Measurements from ENCODE around the gene PAK6.

DNA sequence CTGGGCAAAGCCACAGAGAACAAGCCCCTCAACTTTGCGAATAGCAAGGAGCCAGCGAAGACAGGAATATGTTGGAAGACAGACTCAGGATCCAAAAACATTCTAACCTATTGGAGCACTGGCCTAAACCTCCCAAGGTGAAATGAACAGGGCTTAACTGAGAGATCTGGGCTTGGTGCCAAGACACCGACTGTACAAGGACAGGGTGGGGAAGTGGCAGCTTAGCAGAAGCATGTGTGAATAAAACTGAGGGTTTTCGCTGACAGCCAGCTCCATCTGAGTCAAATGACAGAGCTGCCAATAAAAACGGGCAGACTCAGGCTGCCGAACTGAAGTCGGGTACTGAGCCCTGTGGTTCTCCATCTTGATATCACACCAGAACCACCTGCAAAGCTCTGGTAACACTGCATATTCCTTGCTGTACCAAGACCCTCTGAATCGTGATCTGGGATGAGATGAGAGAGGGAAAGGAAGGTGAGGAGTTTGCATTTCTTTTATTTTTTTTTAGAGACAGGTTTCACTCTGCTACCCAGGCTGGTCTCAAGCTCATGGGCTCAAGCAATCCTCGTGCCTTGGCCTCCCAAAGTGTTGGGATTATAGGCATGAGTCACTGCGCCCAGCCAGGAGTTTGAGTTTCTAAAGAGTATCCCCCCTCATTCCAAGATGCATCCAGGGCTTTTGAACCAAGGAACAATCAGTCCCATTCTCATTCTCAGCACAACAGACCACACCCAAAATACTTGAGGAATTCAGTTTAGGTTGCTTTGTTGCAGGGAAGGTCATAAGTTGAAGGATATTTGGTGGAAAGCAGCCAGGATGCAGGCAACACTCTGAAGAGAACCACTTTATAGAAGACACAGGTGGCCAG lies 74.9 kb downstream of the PAK6 start:
- TF ChIP-seq, protein P1, sequence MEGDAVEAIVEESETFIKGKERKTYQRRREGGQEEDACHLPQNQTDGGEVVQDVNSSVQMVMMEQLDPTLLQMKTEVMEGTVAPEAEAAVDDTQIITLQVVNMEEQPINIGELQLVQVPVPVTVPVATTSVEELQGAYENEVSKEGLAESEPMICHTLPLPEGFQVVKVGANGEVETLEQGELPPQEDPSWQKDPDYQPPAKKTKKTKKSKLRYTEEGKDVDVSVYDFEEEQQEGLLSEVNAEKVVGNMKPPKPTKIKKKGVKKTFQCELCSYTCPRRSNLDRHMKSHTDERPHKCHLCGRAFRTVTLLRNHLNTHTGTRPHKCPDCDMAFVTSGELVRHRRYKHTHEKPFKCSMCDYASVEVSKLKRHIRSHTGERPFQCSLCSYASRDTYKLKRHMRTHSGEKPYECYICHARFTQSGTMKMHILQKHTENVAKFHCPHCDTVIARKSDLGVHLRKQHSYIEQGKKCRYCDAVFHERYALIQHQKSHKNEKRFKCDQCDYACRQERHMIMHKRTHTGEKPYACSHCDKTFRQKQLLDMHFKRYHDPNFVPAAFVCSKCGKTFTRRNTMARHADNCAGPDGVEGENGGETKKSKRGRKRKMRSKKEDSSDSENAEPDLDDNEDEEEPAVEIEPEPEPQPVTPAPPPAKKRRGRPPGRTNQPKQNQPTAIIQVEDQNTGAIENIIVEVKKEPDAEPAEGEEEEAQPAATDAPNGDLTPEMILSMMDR (IDR thresholded peaks at IDR 0.05; ENCODE audit: low read depth, low read length): no peak
- no peak for TF ChIP-seq EZH2phosphoT487 (IDR thresholded peaks at IDR 0.05; ENCODE audit: low read depth)
